Measurements from ENCODE around the gene HTD2. TPM values are rescaled to one million over a fixed set of nuclear protein-coding genes. Genes with fewer than 3 reads are reported as not detected.

HTD2 gene
- total RNA-seq, 1 experiment from 2014 or later, result 11.4 TPM

DNA sequence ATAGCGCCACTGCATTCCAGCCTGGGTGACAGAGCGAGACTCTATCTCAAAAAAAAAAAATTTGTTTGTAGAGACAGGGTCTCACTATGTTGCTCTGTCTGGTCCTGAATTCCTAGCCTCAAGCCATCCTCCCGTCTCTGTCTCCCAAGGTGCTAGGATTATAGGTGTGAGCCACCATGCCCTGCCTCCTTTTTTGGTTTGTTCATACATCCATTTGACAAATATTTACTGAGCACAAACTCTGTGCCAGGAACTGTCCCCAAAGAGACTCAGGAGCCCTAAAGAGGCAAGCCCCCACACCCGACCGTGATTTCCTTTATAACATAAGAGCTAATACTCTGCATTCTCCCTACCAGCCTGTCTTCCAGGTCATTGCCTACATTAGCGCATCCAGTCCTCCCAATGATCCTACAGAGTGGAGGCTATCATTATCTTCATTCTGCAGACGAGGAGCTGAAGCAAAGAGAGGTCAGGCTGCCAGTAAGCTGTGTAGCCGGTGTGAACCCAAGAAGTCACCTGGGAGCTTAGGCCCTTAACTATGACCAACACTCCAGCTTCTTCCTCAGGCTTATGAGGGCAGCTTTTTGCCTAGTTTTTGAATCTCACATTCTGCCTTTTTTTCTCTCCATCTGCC is 20.1 kb downstream of the HTD2 start:
- Mint-ChIP-seq H3K36me3 (no peaks in the 10 kb centered on the region), H3K27me3 (ENCODE audit: low read depth) (peaks cover 12% of the 10 kb centered on the region), H3K4me1 (peaks cover 28% of the 10 kb centered on the region), H3K4me3 (no peak overlapping the region), H3K27ac (no peak overlapping the region), H3K9me3 (no peaks in the 10 kb centered on the region)
- ATAC-seq (no peak), DNase-seq (ENCODE audit: low spot score) (no peak)
- peak; percentile 47; the same call in 1 of the 2 replicates for TF ChIP-seq ZNF121 (CRISPR knock-in tag; IDR thresholded peaks at IDR 0.05)
- no peak for TF ChIP-seq OVOL2 (CRISPR knock-in tag; IDR thresholded peaks at IDR 0.05; ENCODE audit: borderline replicate concordance)
- ChIA-PET CTCF (interaction anchor here (0.9 to 3.1 kb wide), 4 partner anchors 20 to 304 kb away, joined by 3 to 17 read pairs (median 4); partner anchors contain the start of genes HTD2 and RPP14), POLR2A (interaction anchor here (0.7 kb wide), 1 partner anchor 99 kb away, joined by 4 read pairs; no protein-coding TSS in a partner anchor)

- POLR2A ChIA-PET, result no interaction called here
- CTCF ChIA-PET, result interaction anchor here (1.1 kb wide), 1 partner anchor 163 kb away, joined by 3 read pairs; the partner anchor contains the start of gene KCTD6
These were observed 23.0 kb downstream of the HTD2 start for GRCh38 chr3:58329150-58329921.

DNA sequence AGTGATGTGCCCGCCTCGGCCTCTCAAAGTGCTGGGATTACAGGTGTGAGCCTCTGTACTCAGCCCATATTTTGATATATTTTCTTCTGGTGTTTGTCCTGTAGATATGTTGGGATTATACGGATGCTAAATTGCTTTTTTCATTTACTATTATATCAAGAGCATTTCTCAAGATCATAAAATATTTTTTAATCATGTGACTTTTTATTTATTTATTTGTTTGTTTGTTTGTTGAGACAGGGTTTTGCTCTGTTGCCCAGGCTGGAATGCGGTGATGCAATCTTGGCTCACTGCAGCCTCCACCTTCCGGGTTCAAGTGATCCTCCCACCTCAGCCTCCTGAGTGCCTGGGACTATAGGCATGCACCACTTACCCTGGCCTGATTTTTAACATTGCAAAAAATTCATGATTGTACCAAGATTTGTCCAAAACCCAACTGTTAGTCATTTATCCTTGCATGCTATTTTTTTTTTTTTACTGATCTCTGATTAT is 23.6 kb downstream of the HTD2 start:
- TF ChIP-seq JUN (CRISPR knock-in tag; IDR thresholded peaks at IDR 0.05) (no peak), ZNF671 (CRISPR knock-in tag; IDR thresholded peaks at IDR 0.05) (no peak), IRF2 (CRISPR knock-in tag; IDR thresholded peaks at IDR 0.05; ENCODE audit: borderline replicate concordance, low read depth) (no peak), ZNF416 (CRISPR knock-in tag; IDR thresholded peaks at IDR 0.05) (no peak), ZNF281 (CRISPR knock-in tag; IDR thresholded peaks at IDR 0.05) (no peak), MYBL2 (CRISPR knock-in tag; IDR thresholded peaks at IDR 0.05) (no peak), GABPB1 (CRISPR knock-in tag; IDR thresholded peaks at IDR 0.05) (no peak), ZNF512 (CRISPR knock-in tag; IDR thresholded peaks at IDR 0.05; ENCODE audit: borderline replicate concordance) (no peak), ZNF396 (CRISPR knock-in tag; IDR thresholded peaks at IDR 0.05; ENCODE audit: borderline replicate concordance) (no peak), RORB (CRISPR knock-in tag; IDR thresholded peaks at IDR 0.05) (no peak), ZNF121 (CRISPR knock-in tag; IDR thresholded peaks at IDR 0.05) (no peak), KAT7 (CRISPR knock-in tag; IDR thresholded peaks at IDR 0.05; ENCODE audit: borderline replicate concordance) (no peak), ZNF423 (CRISPR knock-in tag; IDR thresholded peaks at IDR 0.05) (no peak), ZMAT4 (CRISPR knock-in tag; IDR thresholded peaks at IDR 0.05) (no peak)
- TF ChIP-seq, protein P1, sequence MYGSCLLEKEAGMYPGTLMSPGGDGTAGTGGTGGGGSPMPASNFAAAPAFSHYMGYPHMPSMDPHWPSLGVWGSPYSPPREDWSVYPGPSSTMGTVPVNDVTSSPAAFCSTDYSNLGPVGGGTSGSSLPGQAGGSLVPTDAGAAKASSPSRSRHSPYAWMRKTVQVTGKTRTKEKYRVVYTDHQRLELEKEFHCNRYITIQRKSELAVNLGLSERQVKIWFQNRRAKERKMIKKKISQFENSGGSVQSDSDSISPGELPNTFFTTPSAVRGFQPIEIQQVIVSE (CRISPR knock-in tag; IDR thresholded peaks at IDR 0.05; ENCODE audit: borderline replicate concordance), result no peak
- TF ChIP-seq, protein P2, sequence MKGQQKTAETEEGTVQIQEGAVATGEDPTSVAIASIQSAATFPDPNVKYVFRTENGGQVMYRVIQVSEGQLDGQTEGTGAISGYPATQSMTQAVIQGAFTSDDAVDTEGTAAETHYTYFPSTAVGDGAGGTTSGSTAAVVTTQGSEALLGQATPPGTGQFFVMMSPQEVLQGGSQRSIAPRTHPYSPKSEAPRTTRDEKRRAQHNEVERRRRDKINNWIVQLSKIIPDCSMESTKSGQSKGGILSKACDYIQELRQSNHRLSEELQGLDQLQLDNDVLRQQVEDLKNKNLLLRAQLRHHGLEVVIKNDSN (CRISPR knock-in tag; IDR thresholded peaks at IDR 0.05), result no peak
- CTCF ChIA-PET, result interaction anchor here (1.1 kb wide), 1 partner anchor 162 kb away, joined by 3 read pairs; the partner anchor contains the start of gene KCTD6
- H3K9me3 Mint-ChIP-seq, result no peaks in the 10 kb centered on the region
- H3K36me3 Mint-ChIP-seq, result no peaks in the 10 kb centered on the region
- no peak overlapping the region for H3K4me3 Mint-ChIP-seq
- DNase-seq (ENCODE audit: low spot score) (no peak), ATAC-seq (no peak)
- POLR2A ChIA-PET, result no interaction called here
- H3K4me1 Mint-ChIP-seq, result peaks cover 20% of the 10 kb centered on the region
- peaks cover 34% of the 10 kb centered on the region for H3K27me3 Mint-ChIP-seq (ENCODE audit: low read depth)
- no peak overlapping the region for H3K27ac Mint-ChIP-seq

More at GRCh38 chr3:58329150-58329921, 23.0 kb downstream of the HTD2 start:
- Mint-ChIP-seq H3K4me1 (peaks cover 19% of the 10 kb centered on the region), H3K27me3 (ENCODE audit: low read depth) (peaks cover 31% of the 10 kb centered on the region), H3K27ac (no peak overlapping the region), H3K4me3 (no peak overlapping the region), H3K9me3 (no peaks in the 10 kb centered on the region), H3K36me3 (no peaks in the 10 kb centered on the region)
- no peak for TF ChIP-seq MYBL2 (CRISPR knock-in tag; IDR thresholded peaks at IDR 0.05)
- TF ChIP-seq, protein P2 (CRISPR knock-in tag; IDR thresholded peaks at IDR 0.05), result no peak
- TF ChIP-seq, protein P3, sequence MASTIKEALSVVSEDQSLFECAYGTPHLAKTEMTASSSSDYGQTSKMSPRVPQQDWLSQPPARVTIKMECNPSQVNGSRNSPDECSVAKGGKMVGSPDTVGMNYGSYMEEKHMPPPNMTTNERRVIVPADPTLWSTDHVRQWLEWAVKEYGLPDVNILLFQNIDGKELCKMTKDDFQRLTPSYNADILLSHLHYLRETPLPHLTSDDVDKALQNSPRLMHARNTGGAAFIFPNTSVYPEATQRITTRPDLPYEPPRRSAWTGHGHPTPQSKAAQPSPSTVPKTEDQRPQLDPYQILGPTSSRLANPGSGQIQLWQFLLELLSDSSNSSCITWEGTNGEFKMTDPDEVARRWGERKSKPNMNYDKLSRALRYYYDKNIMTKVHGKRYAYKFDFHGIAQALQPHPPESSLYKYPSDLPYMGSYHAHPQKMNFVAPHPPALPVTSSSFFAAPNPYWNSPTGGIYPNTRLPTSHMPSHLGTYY (CRISPR knock-in tag; IDR thresholded peaks at IDR 0.05), result no peak
- no peak for TF ChIP-seq SP1 (CRISPR knock-in tag; conservative IDR thresholded peaks at IDR 0.05)
- no peak for DNase-seq (ENCODE audit: low spot score)
- no peak for ATAC-seq
